GM23338 (cell line): ENCODE data around the gene VSTM2L. TPM values are rescaled to one million over a fixed set of nuclear protein-coding genes. Genes with fewer than 3 reads are reported as not detected.

ENCODE experiments used
- ATAC-seq: fragments of 200-7000 bp; cut with Tn5 transposase; 3 replicates; pipeline ENCODE4 v1.9.1; 2020
- DNase-seq: peaks from one replicate; pipeline ENCODE4 v3.0.0-alpha.2; 2015; ENCODE audit warnings: low spot score
- H2AFZ ChIP-seq: fragments of 200-600 bp; sonication (generic); 2 replicates; pipeline ENCODE4 v1.8.0; 2016; ENCODE audit warnings: antibody characterized with exemption, mild to moderate bottlenecking, moderate library complexity
- H3F3A ChIP-seq: fragments of 200-600 bp; sonication (generic); replicated peaks from 2 replicates; pipeline ENCODE4 v1.8.0; 2017; ENCODE audit warnings: antibody characterized with exemption, mixed run types, low read depth
- H3K27ac ChIP-seq: fragments of 200-600 bp; sonication (generic); 2 replicates; pipeline ENCODE4 v1.6.1; 2016; ENCODE audit warnings: low read depth
- H3K27me3 ChIP-seq: fragments of 200-600 bp; sonication (generic); 2 replicates; pipeline ENCODE4 v1.8.0; 2016; ENCODE audit warnings: mild to moderate bottlenecking, mixed run types, moderate library complexity; ENCODE audit not compliant: insufficient read depth
- H3K36me3 ChIP-seq: fragments of 200-600 bp; sonication (generic); 2 replicates; pipeline ENCODE4 v1.8.0; 2016; ENCODE audit warnings: mild to moderate bottlenecking; ENCODE audit not compliant: insufficient read depth
- H3K4me1 ChIP-seq: fragments of 200-600 bp; sonication (generic); 2 replicates; pipeline ENCODE4 v1.8.0; 2016; ENCODE audit warnings: mild to moderate bottlenecking, moderate library complexity; ENCODE audit not compliant: insufficient read depth
- H3K4me2 ChIP-seq: fragments of 200-600 bp; sonication (generic); 2 replicates; pipeline ENCODE4 v1.7.1; 2017; ENCODE audit warnings: mixed run types
- H3K4me3 ChIP-seq: fragments of 200-600 bp; sonication (generic); 2 replicates; pipeline ENCODE4 v1.6.1; 2016; ENCODE audit warnings: mixed run types
- H3K79me2 ChIP-seq: fragments of 200-600 bp; sonication (generic); replicated peaks from 2 replicates; pipeline ENCODE4 v1.8.0; 2017; ENCODE audit warnings: mild to moderate bottlenecking; ENCODE audit not compliant: insufficient read depth
- H3K9me2 ChIP-seq: fragments of 200-600 bp; sonication (generic); 2 replicates; pipeline ENCODE4 v1.8.0; 2017; ENCODE audit not compliant: insufficient read depth
- H4K20me1 ChIP-seq: fragments of 200-600 bp; sonication (generic); replicated peaks from 2 replicates; pipeline ENCODE4 v1.8.0; 2017; ENCODE audit warnings: mild to moderate bottlenecking; ENCODE audit not compliant: insufficient read depth
- H3K27ac Mint-ChIP-seq: 2 replicates; pipeline ENCODE4 v1.8.0; 2020; ENCODE audit warnings: inconsistent platforms, mild to moderate bottlenecking, moderate library complexity, mixed read lengths
- H3K27me3 Mint-ChIP-seq: 3 replicates; pipeline ENCODE4 v1.8.0; 2022; ENCODE audit warnings: low read depth, mild to moderate bottlenecking, moderate library complexity, mixed read lengths, inconsistent platforms; ENCODE audit not compliant: insufficient read depth, poor library complexity
- H3K36me3 Mint-ChIP-seq: 3 replicates; pipeline ENCODE4 v1.8.0; 2021; ENCODE audit warnings: low read depth, mild to moderate bottlenecking, inconsistent platforms, moderate library complexity, mixed read lengths
- H3K4me1 Mint-ChIP-seq: 3 replicates; pipeline ENCODE4 v1.8.0; 2020; ENCODE audit warnings: mild to moderate bottlenecking, inconsistent platforms, mixed read lengths
- H3K4me3 Mint-ChIP-seq: 3 replicates; pipeline ENCODE4 v1.8.0; 2021; ENCODE audit warnings: moderate library complexity, mild to moderate bottlenecking, inconsistent platforms, mixed read lengths
- H3K9me3 Mint-ChIP-seq: 3 replicates; pipeline ENCODE4 v1.8.0; 2020; ENCODE audit warnings: moderate library complexity, mild to moderate bottlenecking, inconsistent platforms, mixed read lengths
- CREB1 ChIP-seq: fragments of 250-450 bp; sonication (Bioruptor Pico); IDR thresholded peaks from 2 replicates; pipeline ENCODE4 v1.5.0; 2020; ENCODE audit warnings: low read depth, mild to moderate bottlenecking, moderate library complexity
- ETS1 ChIP-seq: IDR thresholded peaks from 2 replicates; pipeline ENCODE4 v1.6.1; 2016; ENCODE audit warnings: antibody characterized with exemption
- EZH2 ChIP-seq: fragments of 200-600 bp; sonication (generic); IDR thresholded peaks from one replicate; pipeline ENCODE4 v1.8.0; 2017; ENCODE audit warnings: antibody characterized with exemption, mild to moderate bottlenecking, low read depth; ENCODE audit not compliant: unreplicated experiment
- EZH2phosphoT487 ChIP-seq: fragments of 200-600 bp; sonication (generic); IDR thresholded peaks from one replicate; pipeline ENCODE4 v1.8.1; 2018; ENCODE audit warnings: antibody characterized with exemption; ENCODE audit not compliant: unreplicated experiment
- JUNB ChIP-seq: IDR thresholded peaks from one replicate; pipeline ENCODE4 v1.6.1; 2016; ENCODE audit warnings: antibody characterized with exemption; ENCODE audit not compliant: unreplicated experiment
- NANOG ChIP-seq: IDR thresholded peaks from 2 replicates; pipeline ENCODE4 v1.6.1; 2016; ENCODE audit warnings: antibody characterized with exemption, borderline replicate concordance
- ZNF114 ChIP-seq: fragments of 250-450 bp; sonication (Bioruptor Pico); IDR thresholded peaks from 2 replicates; pipeline ENCODE4 v1.5.0; 2020; ENCODE audit warnings: mild to moderate bottlenecking, moderate library complexity
- polyA plus RNA-seq: library from polyadenylated mRNA; unstranded; fragments of >200 nt; fragmentation: Nextera tagmentation; extraction: Ambion mirVana; gene quantifications from 2 replicates; pipeline ENCODE4 v1.2.1, GENCODE V29; 2016
- total RNA-seq: library from RNA; depleted of rRNA; stranded (reverse); fragments of >200 nt; shearing (Covaris generic); gene quantifications from 2 replicates; pipeline ENCODE4 v1.2.3, GENCODE V29; 2014
- TF ChIP-seq, protein P1 (sequence below): fragments of 250-450 bp; sonication (Bioruptor Pico); IDR thresholded peaks from 2 replicates; pipeline ENCODE4 v1.5.0; 2020; ENCODE audit warnings: mild to moderate bottlenecking, moderate library complexity

Gene VSTM2L
- total and polyA plus RNA-seq, 2 experiments from 2014 or later, result 0.60 to 1.9 TPM

DNA sequence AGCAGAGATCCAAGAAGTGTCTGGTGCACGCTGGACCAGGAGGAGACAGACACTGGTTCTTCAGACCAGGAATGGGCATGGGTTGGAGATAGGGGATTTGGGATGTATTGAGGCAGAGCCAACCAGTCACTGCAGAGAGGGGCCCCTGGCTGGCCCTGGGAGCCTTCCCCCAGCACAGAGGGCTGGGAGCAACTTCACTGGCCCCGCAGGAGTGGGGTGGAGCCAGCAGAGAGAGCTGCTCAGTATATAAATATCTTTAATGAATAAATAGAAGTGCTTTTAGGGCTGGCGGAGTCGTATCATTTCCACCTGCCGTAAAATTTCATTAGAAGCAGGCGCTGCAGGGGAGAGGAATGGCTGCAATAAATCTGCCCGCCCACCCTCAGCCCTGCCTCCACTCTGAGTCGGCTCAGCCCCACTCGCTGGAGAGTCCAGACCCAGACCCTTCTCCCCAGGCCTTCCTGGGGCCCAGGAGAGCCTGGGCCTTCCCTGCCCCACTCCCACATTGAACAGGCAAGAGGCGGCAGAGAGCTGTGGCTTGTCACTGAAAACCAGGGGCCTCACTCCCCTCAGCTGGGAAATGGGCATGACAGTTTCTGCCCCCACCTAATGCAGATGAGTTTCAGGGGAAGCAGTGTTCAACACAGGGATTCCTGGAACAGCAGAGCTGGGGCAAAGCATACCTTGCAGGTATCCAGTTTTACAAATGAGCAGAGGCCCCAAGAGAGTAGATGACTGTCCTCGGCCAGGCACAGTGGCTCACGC, 23.9 kb upstream of the VSTM2L start (continued):
- TF ChIP-seq, protein P1, sequence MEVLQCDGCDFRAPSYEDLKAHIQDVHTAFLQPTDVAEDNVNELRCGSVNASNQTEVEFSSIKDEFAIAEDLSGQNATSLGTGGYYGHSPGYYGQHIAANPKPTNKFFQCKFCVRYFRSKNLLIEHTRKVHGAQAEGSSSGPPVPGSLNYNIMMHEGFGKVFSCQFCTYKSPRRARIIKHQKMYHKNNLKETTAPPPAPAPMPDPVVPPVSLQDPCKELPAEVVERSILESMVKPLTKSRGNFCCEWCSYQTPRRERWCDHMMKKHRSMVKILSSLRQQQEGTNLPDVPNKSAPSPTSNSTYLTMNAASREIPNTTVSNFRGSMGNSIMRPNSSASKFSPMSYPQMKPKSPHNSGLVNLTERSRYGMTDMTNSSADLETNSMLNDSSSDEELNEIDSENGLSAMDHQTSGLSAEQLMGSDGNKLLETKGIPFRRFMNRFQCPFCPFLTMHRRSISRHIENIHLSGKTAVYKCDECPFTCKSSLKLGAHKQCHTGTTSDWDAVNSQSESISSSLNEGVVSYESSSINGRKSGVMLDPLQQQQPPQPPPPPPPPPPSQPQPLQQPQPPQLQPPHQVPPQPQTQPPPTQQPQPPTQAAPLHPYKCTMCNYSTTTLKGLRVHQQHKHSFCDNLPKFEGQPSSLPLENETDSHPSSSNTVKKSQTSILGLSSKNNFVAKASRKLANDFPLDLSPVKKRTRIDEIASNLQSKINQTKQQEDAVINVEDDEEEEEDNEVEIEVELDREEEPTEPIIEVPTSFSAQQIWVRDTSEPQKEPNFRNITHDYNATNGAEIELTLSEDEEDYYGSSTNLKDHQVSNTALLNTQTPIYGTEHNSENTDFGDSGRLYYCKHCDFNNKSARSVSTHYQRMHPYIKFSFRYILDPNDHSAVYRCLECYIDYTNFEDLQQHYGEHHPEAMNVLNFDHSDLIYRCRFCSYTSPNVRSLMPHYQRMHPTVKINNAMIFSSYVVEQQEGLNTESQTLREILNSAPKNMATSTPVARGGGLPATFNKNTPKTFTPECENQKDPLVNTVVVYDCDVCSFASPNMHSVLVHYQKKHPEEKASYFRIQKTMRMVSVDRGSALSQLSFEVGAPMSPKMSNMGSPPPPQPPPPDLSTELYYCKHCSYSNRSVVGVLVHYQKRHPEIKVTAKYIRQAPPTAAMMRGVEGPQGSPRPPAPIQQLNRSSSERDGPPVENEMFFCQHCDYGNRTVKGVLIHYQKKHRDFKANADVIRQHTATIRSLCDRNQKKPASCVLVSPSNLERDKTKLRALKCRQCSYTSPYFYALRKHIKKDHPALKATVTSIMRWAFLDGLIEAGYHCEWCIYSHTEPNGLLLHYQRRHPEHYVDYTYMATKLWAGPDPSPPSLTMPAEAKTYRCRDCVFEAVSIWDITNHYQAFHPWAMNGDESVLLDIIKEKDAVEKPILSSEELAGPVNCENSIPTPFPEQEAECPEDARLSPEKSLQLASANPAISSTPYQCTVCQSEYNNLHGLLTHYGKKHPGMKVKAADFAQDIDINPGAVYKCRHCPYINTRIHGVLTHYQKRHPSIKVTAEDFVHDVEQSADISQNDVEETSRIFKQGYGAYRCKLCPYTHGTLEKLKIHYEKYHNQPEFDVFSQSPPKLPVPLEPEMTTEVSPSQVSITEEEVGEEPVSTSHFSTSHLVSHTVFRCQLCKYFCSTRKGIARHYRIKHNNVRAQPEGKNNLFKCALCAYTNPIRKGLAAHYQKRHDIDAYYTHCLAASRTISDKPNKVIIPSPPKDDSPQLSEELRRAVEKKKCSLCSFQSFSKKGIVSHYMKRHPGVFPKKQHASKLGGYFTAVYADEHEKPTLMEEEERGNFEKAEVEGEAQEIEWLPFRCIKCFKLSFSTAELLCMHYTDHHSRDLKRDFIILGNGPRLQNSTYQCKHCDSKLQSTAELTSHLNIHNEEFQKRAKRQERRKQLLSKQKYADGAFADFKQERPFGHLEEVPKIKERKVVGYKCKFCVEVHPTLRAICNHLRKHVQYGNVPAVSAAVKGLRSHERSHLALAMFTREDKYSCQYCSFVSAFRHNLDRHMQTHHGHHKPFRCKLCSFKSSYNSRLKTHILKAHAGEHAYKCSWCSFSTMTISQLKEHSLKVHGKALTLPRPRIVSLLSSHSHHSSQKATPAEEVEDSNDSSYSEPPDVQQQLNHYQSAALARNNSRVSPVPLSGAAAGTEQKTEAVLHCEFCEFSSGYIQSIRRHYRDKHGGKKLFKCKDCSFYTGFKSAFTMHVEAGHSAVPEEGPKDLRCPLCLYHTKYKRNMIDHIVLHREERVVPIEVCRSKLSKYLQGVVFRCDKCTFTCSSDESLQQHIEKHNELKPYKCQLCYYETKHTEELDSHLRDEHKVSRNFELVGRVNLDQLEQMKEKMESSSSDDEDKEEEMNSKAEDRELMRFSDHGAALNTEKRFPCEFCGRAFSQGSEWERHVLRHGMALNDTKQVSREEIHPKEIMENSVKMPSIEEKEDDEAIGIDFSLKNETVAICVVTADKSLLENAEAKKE (CRISPR knock-in tag), result no peak
- TF ChIP-seq NANOG (no peak), ETS1 (no peak), EZH2phosphoT487 (no peak), JUNB (no peak), ZNF114 (no peak), EZH2 (no peak)

GRCh38 chr20:37879843-37880242, 23.1 kb upstream of the VSTM2L start:
- no peaks in the 10 kb centered on the region for H3K4me1 ChIP-seq
- no peaks in the 10 kb centered on the region for H3K9me2 ChIP-seq
- ATAC-seq (no peak), DNase-seq (no peak)
- no peak overlapping the region for H3K4me3 ChIP-seq
- no peak overlapping the region for H3K4me2 ChIP-seq
- no peak overlapping the region for H2AFZ ChIP-seq
- no peak overlapping the region for H3K27ac ChIP-seq
- no peaks in the 10 kb centered on the region for H3K79me2 ChIP-seq
- no peaks in the 10 kb centered on the region for H3K36me3 ChIP-seq
- no peaks in the 10 kb centered on the region for H3K27me3 ChIP-seq
- Mint-ChIP-seq H3K4me3 (no peak overlapping the region), H3K27ac (no peak overlapping the region), H3K27me3 (peaks cover 13% of the 10 kb centered on the region), H3K9me3 (no peaks in the 10 kb centered on the region), H3K36me3 (no peaks in the 10 kb centered on the region), H3K4me1 (peaks cover 7% of the 10 kb centered on the region)
- H3F3A ChIP-seq, result no peaks in the 10 kb centered on the region
- H4K20me1 ChIP-seq, result no peaks in the 10 kb centered on the region; the same call in 1 of the 2 replicates
- TF ChIP-seq CREB1 (CRISPR knock-in tag) (no peak), ETS1 (no peak)
